Mesenchymal stem cell (in vitro differentiated cells and primary cell): ENCODE results near the gene DYNC2H1.

Source experiments
- DNase-seq: peaks from one replicate; pipeline ENCODE4 v3.0.0-alpha.2; 2013
- H2AFZ ChIP-seq: one replicate; pipeline ENCODE4 v1.6.1; 2013; ENCODE audit warnings: low read depth, mild to moderate bottlenecking, control low read depth, inconsistent platforms, low read length, moderate library complexity
- H2AK5ac ChIP-seq: 2 replicates; pipeline ENCODE4 v1.6.1; 2013; ENCODE audit warnings: low read length, moderate library complexity, mild to moderate bottlenecking, inconsistent platforms; ENCODE audit not compliant: severe bottlenecking
- H2BK120ac ChIP-seq: one replicate; pipeline ENCODE4 v1.6.1; 2013; ENCODE audit warnings: low read depth, mild to moderate bottlenecking, inconsistent platforms, low read length, moderate library complexity
- H2BK12ac ChIP-seq, 2 experiments: one replicate each; pipeline ENCODE4 v1.6.1; 2013; ENCODE audit warnings: inconsistent platforms in 2 of 2, low read length in 2 of 2, mild to moderate bottlenecking in 2 of 2, moderate library complexity in 2 of 2, control low read depth in 1 of 2
- H2BK15ac ChIP-seq: one replicate; pipeline ENCODE4 v1.6.1; 2013; ENCODE audit warnings: mild to moderate bottlenecking, low read depth, inconsistent platforms; ENCODE audit not compliant: poor library complexity, severe bottlenecking
- H2BK5ac ChIP-seq: 2 replicates; pipeline ENCODE4 v1.6.1; 2013; ENCODE audit warnings: low read depth, mild to moderate bottlenecking, low read length, control low read depth, inconsistent platforms; ENCODE audit not compliant: poor library complexity, severe bottlenecking
- H3K14ac ChIP-seq, 2 experiments: one replicate each; pipeline ENCODE4 v1.6.1; 2013; ENCODE audit warnings: inconsistent platforms in 2 of 2, low read length in 2 of 2, control low read depth in 1 of 2, mild to moderate bottlenecking in 1 of 2, moderate library complexity in 1 of 2
- H3K18ac ChIP-seq, 2 experiments: one replicate each; pipeline ENCODE4 v1.6.1; 2013; ENCODE audit warnings: inconsistent platforms in 2 of 2, low read length in 2 of 2, control low read depth in 1 of 2, low read depth in 1 of 2, mild to moderate bottlenecking in 1 of 2
- H3K23ac ChIP-seq, 2 experiments: one replicate each; pipeline ENCODE4 v1.6.1; 2013; ENCODE audit warnings: inconsistent platforms in 2 of 2, low read length in 2 of 2, mild to moderate bottlenecking in 2 of 2, moderate library complexity in 2 of 2, control low read depth in 1 of 2
- H3K27ac ChIP-seq: 2 replicates; pipeline ENCODE4 v1.5.1; 2013; ENCODE audit warnings: mild to moderate bottlenecking, moderate library complexity, low read length, control low read depth, inconsistent platforms; ENCODE audit not compliant: poor library complexity, severe bottlenecking
- H3K27me3 ChIP-seq, 2 experiments: 2 replicates each; pipeline versions ENCODE4 v1.6.1 to v1.7.0; 2013; ENCODE audit warnings: low read length in 2 of 2, mild to moderate bottlenecking in 2 of 2, moderate library complexity in 2 of 2, control low read depth in 1 of 2, inconsistent platforms in 1 of 2; ENCODE audit not compliant: control insufficient read depth in 1 of 2, insufficient read depth in 1 of 2
- H3K36me3 ChIP-seq, 2 experiments: 2 replicates each; pipeline versions ENCODE4 v1.6.1 to v1.7.0; 2013; ENCODE audit warnings: low read length in 2 of 2, control low read depth in 1 of 2, inconsistent platforms in 1 of 2, low read depth in 1 of 2, mild to moderate bottlenecking in 1 of 2; ENCODE audit not compliant: insufficient read depth in 2 of 2, control insufficient read depth in 1 of 2
- H3K4ac ChIP-seq, 2 experiments: one replicate each; pipeline ENCODE4 v1.6.1; 2013; ENCODE audit warnings: inconsistent platforms in 2 of 2, low read length in 2 of 2, mild to moderate bottlenecking in 2 of 2, moderate library complexity in 2 of 2, control low read depth in 1 of 2, low read depth in 1 of 2
- H3K4me1 ChIP-seq: 2 replicates; pipeline ENCODE4 v1.6.1; 2013; ENCODE audit warnings: low read depth, low read length, control low read depth; ENCODE audit not compliant: control insufficient read depth, insufficient read depth
- H3K4me2 ChIP-seq: 2 replicates; pipeline ENCODE4 v1.6.1; 2013; ENCODE audit warnings: low read length, mild to moderate bottlenecking, inconsistent platforms; ENCODE audit not compliant: poor library complexity, severe bottlenecking
- H3K4me3 ChIP-seq, 2 experiments: 2 replicates each; pipeline versions ENCODE4 v1.5.1 to v1.7.0; 2013; ENCODE audit warnings: low read length in 2 of 2, mild to moderate bottlenecking in 2 of 2, control low read depth in 1 of 2, low read depth in 1 of 2; ENCODE audit not compliant: insufficient read depth in 1 of 2
- H3K79me1 ChIP-seq: replicated peaks from 2 replicates; pipeline ENCODE4 v1.6.1; 2013; ENCODE audit warnings: mild to moderate bottlenecking, control low read depth, low read length, inconsistent platforms; ENCODE audit not compliant: poor library complexity, severe bottlenecking
- H3K9ac ChIP-seq: 2 replicates; pipeline ENCODE4 v1.7.0; 2013; ENCODE audit warnings: mild to moderate bottlenecking, low read length, moderate library complexity
- H3K9me3 ChIP-seq: 2 replicates; pipeline ENCODE4 v1.7.0; 2013; ENCODE audit warnings: mild to moderate bottlenecking, low read length; ENCODE audit not compliant: control insufficient read depth
- H4K8ac ChIP-seq: one replicate; pipeline ENCODE4 v1.6.1; 2013; ENCODE audit warnings: inconsistent platforms, mild to moderate bottlenecking, low read length, moderate library complexity
- H4K91ac ChIP-seq: one replicate; pipeline ENCODE4 v1.6.1; 2013; ENCODE audit warnings: mild to moderate bottlenecking, low read length, inconsistent platforms
- WGBS: methylation state at CpG from one replicate; pipeline ENCODE4 v1.1.7; 2013; ENCODE audit warnings: mixed read lengths; 5-methylcytosine and 5-hydroxymethylcytosine counted together

Gene DYNC2H1

GRCh38 chr11:103266167-103266831 is 157.1 kb downstream of the DYNC2H1 start:
- Histone ChIP-seq H3K14ac (no peak overlapping the region), H3K4me3 (no peak overlapping the region), H3K27ac (no peak overlapping the region), H3K4ac (no peak overlapping the region), H3K4me1 (no peaks in the 10 kb centered on the region), H2BK12ac (no peak overlapping the region), H3K27me3 (no peaks in the 10 kb centered on the region), H3K9me3 (no peaks in the 10 kb centered on the region), H3K9ac (no peak overlapping the region), H2BK5ac (no peak overlapping the region), H4K91ac (no peak overlapping the region), H3K18ac (no peak overlapping the region), H2AFZ (no peak overlapping the region), H3K23ac (no peak overlapping the region), H4K8ac (no peak overlapping the region), H2BK15ac (no peak overlapping the region), H2AK5ac (no peak overlapping the region), H3K36me3 (peaks cover 14 to 41% of the 10 kb centered on the region in 2 experiments), H2BK120ac (no peak overlapping the region), H3K79me1 (no peaks in the 10 kb centered on the region), H3K4me2 (no peak overlapping the region)
- DNase-seq: no peak
- 91% methylated on average over 9 of the region's 9 CpGs for WGBS

- Histone ChIP-seq H3K4ac (no peak overlapping the region), H3K4me2 (no peak overlapping the region), H3K9me3 (no peaks in the 10 kb centered on the region), H3K4me3 (no peak overlapping the region), H3K36me3 (peaks cover 0 to 30% of the 10 kb centered on the region in 2 experiments), H3K27ac (no peak overlapping the region), H3K4me1 (no peaks in the 10 kb centered on the region), H2BK120ac (no peak overlapping the region), H3K14ac (no peak overlapping the region), H4K91ac (no peak overlapping the region), H2BK12ac (no peak overlapping the region), H2AFZ (no peak overlapping the region), H3K23ac (no peak overlapping the region), H2BK5ac (no peak overlapping the region), H3K18ac (no peak overlapping the region), H3K27me3 (no peaks in the 10 kb centered on the region), H2BK15ac (no peak overlapping the region), H4K8ac (no peak overlapping the region), H2AK5ac (no peak overlapping the region), H3K79me1 (no peaks in the 10 kb centered on the region), H3K9ac (no peak overlapping the region)
- 95% methylated on average over 2 of the region's 2 CpGs for WGBS
- DNase-seq: no peak
These were observed 163.7 kb downstream of the DYNC2H1 start for GRCh38 chr11:103272876-103273275.

- DNase-seq: no peak
- H3K4me3 ChIP-seq: no peak overlapping the region
- H3K4ac ChIP-seq: no peak overlapping the region
- H3K18ac ChIP-seq: no peak overlapping the region
- H4K8ac ChIP-seq: no peak overlapping the region
- no peaks in the 10 kb centered on the region for H3K79me1 ChIP-seq
- no peak overlapping the region for H3K4me2 ChIP-seq
- H4K91ac ChIP-seq: no peak overlapping the region
- no peaks in the 10 kb centered on the region for H3K4me1 ChIP-seq
- no peaks in the 10 kb centered on the region for H3K9me3 ChIP-seq
- H2BK12ac ChIP-seq: no peak overlapping the region
- H2AK5ac ChIP-seq: no peak overlapping the region
- H2AFZ ChIP-seq: no peak overlapping the region
- H3K14ac ChIP-seq: no peak overlapping the region
- no peak overlapping the region for H2BK15ac ChIP-seq
- no peak overlapping the region for H3K27ac ChIP-seq
- H3K23ac ChIP-seq: no peak overlapping the region
- no peak overlapping the region for H3K9ac ChIP-seq
- no peak overlapping the region for H2BK120ac ChIP-seq
- H3K27me3 ChIP-seq: no peaks in the 10 kb centered on the region
- no peak overlapping the region for H2BK5ac ChIP-seq
- peaks cover 0 to 28% of the 10 kb centered on the region in 2 experiments for H3K36me3 ChIP-seq
These were observed 164.8 kb downstream of the DYNC2H1 start for GRCh38 chr11:103274025-103274424.

- no peak overlapping the region for H3K4me2 ChIP-seq
- no peak overlapping the region for H2BK15ac ChIP-seq
- no peaks in the 10 kb centered on the region for H3K27me3 ChIP-seq
- no peak overlapping the region for H3K27ac ChIP-seq
- H3K36me3 ChIP-seq: peaks cover 0 to 36% of the 10 kb centered on the region in 2 experiments
- H3K9ac ChIP-seq: no peak overlapping the region
- no peak overlapping the region for H2AFZ ChIP-seq
- no peak overlapping the region for H2AK5ac ChIP-seq
- H3K23ac ChIP-seq: no peak overlapping the region
- H4K91ac ChIP-seq: no peak overlapping the region
- DNase-seq: no peak
- H3K9me3 ChIP-seq: no peaks in the 10 kb centered on the region
- no peaks in the 10 kb centered on the region for H3K4me1 ChIP-seq
- no peak overlapping the region for H3K4ac ChIP-seq
- no peaks in the 10 kb centered on the region for H3K79me1 ChIP-seq
- H2BK12ac ChIP-seq: no peak overlapping the region
- H3K18ac ChIP-seq: no peak overlapping the region
- no peak overlapping the region for H3K4me3 ChIP-seq
- H2BK120ac ChIP-seq: no peak overlapping the region
- no peak overlapping the region for H3K14ac ChIP-seq
- H2BK5ac ChIP-seq: no peak overlapping the region
- H4K8ac ChIP-seq: no peak overlapping the region
These were observed 170.6 kb downstream of the DYNC2H1 start for GRCh38 chr11:103279821-103280220.
